H9 (cell line): ENCODE measurements around the gene FOXK1. TPM values are rescaled to one million over a fixed set of nuclear protein-coding genes. Genes with fewer than 3 reads are reported as not detected.

Source experiments
- DNase-seq: peaks from one replicate; pipeline ENCODE4 v3.0.0-alpha.2; 2017
- H2AFZ ChIP-seq: one replicate; pipeline ENCODE4 v1.6.1; 2013; ENCODE audit warnings: mild to moderate bottlenecking, low read length, control low read depth, moderate library complexity
- H2AK5ac ChIP-seq: 2 replicates; pipeline ENCODE4 v1.6.1; 2013; ENCODE audit warnings: low read length, control low read depth, mixed read lengths; ENCODE audit not compliant: insufficient read length
- H2BK120ac ChIP-seq: one replicate; pipeline ENCODE4 v1.6.1; 2013; ENCODE audit warnings: low read depth, mild to moderate bottlenecking, low read length, control low read depth, inconsistent platforms; ENCODE audit not compliant: poor library complexity, severe bottlenecking
- H2BK12ac ChIP-seq: 2 replicates; pipeline ENCODE4 v1.6.1; 2013; ENCODE audit warnings: low read length, control low read depth, mixed read lengths, low read depth; ENCODE audit not compliant: insufficient read length
- H2BK15ac ChIP-seq: 2 replicates; pipeline ENCODE4 v1.6.1; 2013; ENCODE audit warnings: low read depth, low read length, control low read depth
- H2BK20ac ChIP-seq: one replicate; pipeline ENCODE4 v1.6.1; 2013; ENCODE audit warnings: low read depth, mild to moderate bottlenecking, low read length, control low read depth, inconsistent platforms; ENCODE audit not compliant: poor library complexity, severe bottlenecking
- H2BK5ac ChIP-seq: 2 replicates; pipeline ENCODE4 v1.6.1; 2013; ENCODE audit warnings: low read length, control low read depth, mixed read lengths; ENCODE audit not compliant: insufficient read length
- H3K14ac ChIP-seq: 2 replicates; pipeline ENCODE4 v1.6.1; 2013; ENCODE audit warnings: low read length, control low read depth; ENCODE audit not compliant: insufficient read depth
- H3K18ac ChIP-seq: 2 replicates; pipeline ENCODE4 v1.6.1; 2013; ENCODE audit warnings: low read depth, mild to moderate bottlenecking, mixed read lengths, low read length, control low read depth; ENCODE audit not compliant: insufficient read length
- H3K23ac ChIP-seq: 2 replicates; pipeline ENCODE4 v1.6.1; 2013; ENCODE audit warnings: low read length, control low read depth, mixed read lengths, low read depth; ENCODE audit not compliant: insufficient read length
- H3K23me2 ChIP-seq: 2 replicates; pipeline ENCODE4 v1.6.1; 2013; ENCODE audit warnings: low read depth, mild to moderate bottlenecking, mixed read lengths, low read length, control low read depth; ENCODE audit not compliant: insufficient read length, poor library complexity, severe bottlenecking
- H3K27ac ChIP-seq: 2 replicates; pipeline ENCODE4 v1.5.1; 2013; ENCODE audit warnings: low read length, control low read depth, mixed read lengths, low read depth; ENCODE audit not compliant: insufficient read length
- H3K27me3 ChIP-seq: 2 replicates; pipeline ENCODE4 v1.6.1; 2013; ENCODE audit warnings: low read length, control low read depth, inconsistent platforms; ENCODE audit not compliant: insufficient read depth
- H3K4ac ChIP-seq: 2 replicates; pipeline ENCODE4 v1.6.1; 2013; ENCODE audit warnings: low read depth, mild to moderate bottlenecking, control low read depth, inconsistent platforms, low read length, moderate library complexity
- H3K4me1 ChIP-seq: 2 replicates; pipeline ENCODE4 v1.6.1; 2013; ENCODE audit warnings: low read length, control low read depth, inconsistent platforms; ENCODE audit not compliant: insufficient read depth
- H3K4me2 ChIP-seq: 2 replicates; pipeline ENCODE4 v1.6.1; 2013; ENCODE audit warnings: low read length, control low read depth, mixed read lengths; ENCODE audit not compliant: insufficient read length, insufficient read depth
- H3K56ac ChIP-seq: 2 replicates; pipeline ENCODE4 v1.6.1; 2013; ENCODE audit warnings: low read depth, mild to moderate bottlenecking, mixed read lengths, low read length, control low read depth; ENCODE audit not compliant: insufficient read length
- H3K79me1 ChIP-seq: 2 replicates; pipeline ENCODE4 v1.6.1; 2013; ENCODE audit warnings: low read depth, mild to moderate bottlenecking, moderate library complexity, low read length, control low read depth, inconsistent platforms; ENCODE audit not compliant: insufficient read depth, poor library complexity, severe bottlenecking
- H3K79me2 ChIP-seq: 2 replicates; pipeline ENCODE4 v1.6.1; 2013; ENCODE audit warnings: low read length, control low read depth, inconsistent platforms; ENCODE audit not compliant: insufficient read depth
- H3K9ac ChIP-seq: 2 replicates; pipeline ENCODE4 v1.6.1; 2013; ENCODE audit warnings: low read length, control low read depth, mixed read lengths; ENCODE audit not compliant: insufficient read length; ENCODE audit errors: extremely low read depth
- H3K9me3 ChIP-seq: one replicate; pipeline ENCODE4 v1.6.1; 2013; ENCODE audit warnings: low read depth, low read length, inconsistent platforms; ENCODE audit not compliant: control insufficient read depth
- H3T11ph ChIP-seq: one replicate; pipeline ENCODE4 v1.6.1; 2013; ENCODE audit warnings: mild to moderate bottlenecking, low read length, control low read depth, inconsistent platforms
- H4K20me1 ChIP-seq: one replicate; pipeline ENCODE4 v1.6.1; 2013; ENCODE audit not compliant: control insufficient read depth, insufficient read length, insufficient read depth
- H4K5ac ChIP-seq: 2 replicates; pipeline ENCODE4 v1.6.1; 2013; ENCODE audit warnings: low read depth, mild to moderate bottlenecking, mixed read lengths, low read length, control low read depth; ENCODE audit not compliant: insufficient read length
- H4K8ac ChIP-seq: replicated peaks from 2 replicates; pipeline ENCODE4 v1.6.1; 2013; ENCODE audit warnings: low read length, control low read depth, mixed read lengths, low read depth; ENCODE audit not compliant: insufficient read length
- H4K91ac ChIP-seq: 2 replicates; pipeline ENCODE4 v1.6.1; 2013; ENCODE audit warnings: low read depth, mild to moderate bottlenecking, moderate library complexity, mixed read lengths, low read length, control low read depth; ENCODE audit not compliant: insufficient read length
- H3K27ac Mint-ChIP-seq, 3 experiments: 2 replicates in 2 of 3; 3 replicates in 1 of 3; pipeline ENCODE4 v1.8.0; 2020 to 2021; ENCODE audit warnings: mixed read lengths in 3 of 3, mild to moderate bottlenecking in 1 of 3, moderate library complexity in 1 of 3
- H3K27me3 Mint-ChIP-seq: 2 replicates; pipeline ENCODE4 v1.8.0; 2021; ENCODE audit warnings: low read depth, mild to moderate bottlenecking, moderate library complexity, mixed read lengths
- H3K36me3 Mint-ChIP-seq, 3 experiments: 2 replicates in 2 of 3; 3 replicates in 1 of 3; pipeline ENCODE4 v1.8.0; 2020 to 2021; ENCODE audit warnings: low read depth in 3 of 3, mixed read lengths in 3 of 3; ENCODE audit not compliant: insufficient read depth in 1 of 3
- H3K4me1 Mint-ChIP-seq, 2 experiments: 2 replicates each; pipeline ENCODE4 v1.8.0; 2020; ENCODE audit warnings: mixed read lengths in 2 of 2
- H3K4me3 Mint-ChIP-seq, 2 experiments: 2 replicates in 1 of 2; 3 replicates in 1 of 2; pipeline ENCODE4 v1.8.0; 2020 to 2021; ENCODE audit warnings: mild to moderate bottlenecking in 2 of 2, mixed read lengths in 2 of 2, moderate library complexity in 1 of 2
- H3K9me3 Mint-ChIP-seq, 2 experiments: 2 replicates in 1 of 2; 3 replicates in 1 of 2; pipeline ENCODE4 v1.8.0; 2020; ENCODE audit warnings: mild to moderate bottlenecking in 2 of 2, mixed read lengths in 2 of 2, moderate library complexity in 1 of 2
- WGBS: extraction: QIAGEN DNeasy Blood & Tissue Kit; methylation state at CpG from one replicate; pipeline ENCODE4 v1.1.7; 2013; ENCODE audit warnings: missing lambda C conversion rate, low lambda C conversion rate, mixed read lengths; ENCODE audit not compliant: insufficient read length; ENCODE audit errors: extremely low coverage; 5-methylcytosine and 5-hydroxymethylcytosine counted together
- total RNA-seq: library from RNA; stranded (reverse); gene quantifications from 2 replicates; pipeline ENCODE4 v1.2.1, GENCODE V29; 2021
- TF ChIP-seq, protein P1 (sequence below): fragments of 200-600 bp; sonication (generic); conservative IDR thresholded peaks from 3 replicates; pipeline ENCODE4 v1.8.0; 2021; ENCODE audit warnings: antibody characterized with exemption, mild to moderate bottlenecking

The FOXK1 gene
- total RNA-seq, 1 experiment from 2014 or later: 14.4 TPM

DNA sequence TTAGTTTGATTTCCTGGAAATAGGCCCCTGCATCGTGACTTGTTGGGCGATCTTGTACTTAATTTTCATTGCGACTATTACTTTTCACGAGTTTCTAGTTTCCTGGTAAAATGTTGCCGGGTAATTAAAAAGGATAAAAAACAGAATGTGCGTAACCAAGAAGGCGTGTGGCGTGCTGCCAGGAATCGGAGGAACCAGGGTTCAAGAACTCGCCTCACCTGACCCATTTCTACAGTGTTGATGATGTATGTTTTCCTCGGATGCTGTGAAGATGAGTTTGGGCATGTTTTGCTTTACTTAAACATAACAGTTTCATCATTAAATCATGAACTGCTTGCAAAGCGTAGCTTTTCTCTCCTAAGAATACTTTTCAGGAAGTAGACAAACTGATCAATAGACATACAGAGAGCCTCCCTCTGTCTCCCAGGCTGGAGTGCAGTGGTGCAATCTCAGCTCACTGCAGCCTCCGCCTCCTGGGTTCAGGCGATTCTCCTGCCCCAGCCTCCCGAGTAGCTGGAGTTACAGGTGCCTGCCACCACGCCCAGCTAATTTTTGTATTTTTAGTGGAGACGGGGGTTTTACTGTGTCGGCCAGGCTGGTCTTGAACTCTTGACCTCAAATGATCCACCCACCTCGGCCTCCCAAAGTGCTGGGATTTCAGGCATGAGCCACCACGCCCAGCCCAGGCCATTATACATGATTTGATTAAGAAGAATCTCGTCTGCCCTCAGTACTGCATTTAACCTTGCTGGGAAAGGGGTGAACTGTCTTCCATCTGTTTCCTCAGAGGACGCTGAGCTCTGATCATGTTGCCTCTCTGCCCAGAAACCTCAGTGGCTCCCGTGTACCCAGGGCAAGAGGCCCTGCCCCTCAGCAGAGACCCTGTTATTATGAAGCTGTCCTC, 9.1 kb downstream of the FOXK1 start:
- no peak for DNase-seq
- TF ChIP-seq, protein P1, sequence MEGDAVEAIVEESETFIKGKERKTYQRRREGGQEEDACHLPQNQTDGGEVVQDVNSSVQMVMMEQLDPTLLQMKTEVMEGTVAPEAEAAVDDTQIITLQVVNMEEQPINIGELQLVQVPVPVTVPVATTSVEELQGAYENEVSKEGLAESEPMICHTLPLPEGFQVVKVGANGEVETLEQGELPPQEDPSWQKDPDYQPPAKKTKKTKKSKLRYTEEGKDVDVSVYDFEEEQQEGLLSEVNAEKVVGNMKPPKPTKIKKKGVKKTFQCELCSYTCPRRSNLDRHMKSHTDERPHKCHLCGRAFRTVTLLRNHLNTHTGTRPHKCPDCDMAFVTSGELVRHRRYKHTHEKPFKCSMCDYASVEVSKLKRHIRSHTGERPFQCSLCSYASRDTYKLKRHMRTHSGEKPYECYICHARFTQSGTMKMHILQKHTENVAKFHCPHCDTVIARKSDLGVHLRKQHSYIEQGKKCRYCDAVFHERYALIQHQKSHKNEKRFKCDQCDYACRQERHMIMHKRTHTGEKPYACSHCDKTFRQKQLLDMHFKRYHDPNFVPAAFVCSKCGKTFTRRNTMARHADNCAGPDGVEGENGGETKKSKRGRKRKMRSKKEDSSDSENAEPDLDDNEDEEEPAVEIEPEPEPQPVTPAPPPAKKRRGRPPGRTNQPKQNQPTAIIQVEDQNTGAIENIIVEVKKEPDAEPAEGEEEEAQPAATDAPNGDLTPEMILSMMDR: no peak
- Histone ChIP-seq H2BK5ac (no peak overlapping the region), H3K23me2 (no peaks in the 10 kb centered on the region), H2BK15ac (no peak overlapping the region), H3K18ac (no peak overlapping the region), H4K91ac (no peak overlapping the region), H2AK5ac (no peak overlapping the region), H2BK120ac (no peak overlapping the region), H2BK12ac (no peak overlapping the region), H3K23ac (no peak overlapping the region), H3K4me2 (no peak overlapping the region), H3K4me1 (no peaks in the 10 kb centered on the region; the same call in 1 of the 2 replicates), H3K9ac (no peak overlapping the region), H3K14ac (no peak overlapping the region), H3K4ac (no peak overlapping the region), H4K5ac (no peak overlapping the region), H4K20me1 (no peaks in the 10 kb centered on the region), H2AFZ (no peak overlapping the region), H2BK20ac (no peak overlapping the region), H3K27me3 (no peaks in the 10 kb centered on the region; the same call in 1 of the 2 replicates), H3K27ac (no peak overlapping the region), H3K79me1 (peaks cover 5% of the 10 kb centered on the region), H4K8ac (no peak overlapping the region), H3T11ph (no peak overlapping the region), H3K79me2 (peaks cover 6% of the 10 kb centered on the region; the same call in 1 of the 2 replicates), H3K9me3 (no peaks in the 10 kb centered on the region), H3K56ac (no peak overlapping the region)
- H3K27ac Mint-ChIP-seq: no peak overlapping the region
- H3K9me3 Mint-ChIP-seq: no peaks in the 10 kb centered on the region; a peak in 1 of 5 replicates
- no CpG with 5 or more reads among the region's 23 CpGs for WGBS
- peaks cover 1% of the 10 kb centered on the region; the same call in 1 of the 2 replicates for H3K27me3 Mint-ChIP-seq
- H3K4me3 Mint-ChIP-seq: no peak overlapping the region
- H3K36me3 Mint-ChIP-seq: no peaks in the 10 kb centered on the region
- no peaks in the 10 kb centered on the region for H3K4me1 Mint-ChIP-seq
